Measurements from ENCODE around the gene WDR13. TPM values are rescaled to one million over a fixed set of nuclear protein-coding genes. Genes with fewer than 3 reads are reported as not detected.

Gene WDR13
- polyA plus RNA-seq, 1 donor (not counting 4 experiments of a cell fraction or from before 2014, with no cell fraction given) = 32.8 TPM

GRCh38 chrX:48616576-48616975, 19.3 kb downstream of the WDR13 start:
- no peak overlapping the region for H3K9ac ChIP-seq (ENCODE audit: control insufficient read depth, extremely low read depth, insufficient read depth, low read length)
- TF ChIP-seq EZH2 (IDR thresholded peaks at IDR 0.05; ENCODE audit: low read length) (no peak), CTCF (optimal IDR thresholded peaks at IDR 0.05 in 1 of 3, IDR thresholded peaks at IDR 0.05 in 1 of 3, conservative IDR thresholded peaks at IDR 0.05 in 1 of 3; ENCODE audit: extremely low read depth in 1 of 3, insufficient read depth in 2 of 3, low read length in 3 of 3) (no peak)
- dilution Hi-C loops (cut with MboI; ENCODE audit: extremely low pct_ligation_motif_present, low sequenced_read_pairs) = no loop called here
- no peak overlapping the region for H3K4me3 ChIP-seq (ENCODE audit: control insufficient read depth in 2 of 3, extremely low read depth in 1 of 3, insufficient read depth in 2 of 3, low read depth in 1 of 3, low read length in 3 of 3)
- DNase-seq (ENCODE audit: low read depth, low spot score) (no peak), FAIRE-seq (no peak)
- no peak overlapping the region for H3K27ac ChIP-seq (ENCODE audit: control insufficient read depth, insufficient read depth, low read length)
- no peaks in the 10 kb centered on the region for H3K27me3 ChIP-seq (ENCODE audit: control insufficient read depth, extremely low read depth, insufficient read depth, low read length)
- H3K9me3 ChIP-seq (ENCODE audit: control insufficient read depth, low read depth, low read length) = no peaks in the 10 kb centered on the region
- no peak overlapping the region for H2AFZ ChIP-seq (ENCODE audit: control insufficient read depth, low read length)
- H3K36me3 ChIP-seq (ENCODE audit: control insufficient read depth in 2 of 2, extremely low read depth in 1 of 2, insufficient read depth in 2 of 2, low read length in 2 of 2) = no peaks in the 10 kb centered on the region
- no peaks in the 10 kb centered on the region for H3K9me1 ChIP-seq (ENCODE audit: control insufficient read depth, extremely low read depth, insufficient read depth, low read length)
- no peaks in the 10 kb centered on the region for H4K20me1 ChIP-seq (ENCODE audit: control insufficient read depth, extremely low read depth, insufficient read depth, low read length)
- H3K4me1 ChIP-seq (ENCODE audit: control insufficient read depth, extremely low read depth, insufficient read depth, low read length) = no peaks in the 10 kb centered on the region
- no peaks in the 10 kb centered on the region for H3K79me2 ChIP-seq (ENCODE audit: control insufficient read depth, insufficient read depth, low read length)
- H3K4me2 ChIP-seq (ENCODE audit: control insufficient read depth, extremely low read depth, insufficient read depth, low read depth, low read length) = no peak overlapping the region

GRCh38 chrX:48617542-48618340, 20.4 kb downstream of the WDR13 start:
- H3K36me3 ChIP-seq (ENCODE audit: control insufficient read depth in 2 of 2, extremely low read depth in 1 of 2, insufficient read depth in 2 of 2, low read length in 2 of 2) = no peaks in the 10 kb centered on the region
- no peaks in the 10 kb centered on the region for H4K20me1 ChIP-seq (ENCODE audit: control insufficient read depth, extremely low read depth, insufficient read depth, low read length)
- H3K4me2 ChIP-seq (ENCODE audit: control insufficient read depth, extremely low read depth, insufficient read depth, low read depth, low read length) = no peak overlapping the region
- H3K79me2 ChIP-seq (ENCODE audit: control insufficient read depth, insufficient read depth, low read length) = no peaks in the 10 kb centered on the region
- no peak overlapping the region for H2AFZ ChIP-seq (ENCODE audit: control insufficient read depth, low read length)
- H3K9me3 ChIP-seq (ENCODE audit: control insufficient read depth, low read depth, low read length) = no peaks in the 10 kb centered on the region
- no peaks in the 10 kb centered on the region for H3K9me1 ChIP-seq (ENCODE audit: control insufficient read depth, extremely low read depth, insufficient read depth, low read length)
- TF ChIP-seq EZH2 (IDR thresholded peaks at IDR 0.05; ENCODE audit: low read length) (no peak), CTCF (optimal IDR thresholded peaks at IDR 0.05 in 1 of 3, IDR thresholded peaks at IDR 0.05 in 1 of 3, conservative IDR thresholded peaks at IDR 0.05 in 1 of 3; ENCODE audit: extremely low read depth in 1 of 3, insufficient read depth in 2 of 3, low read length in 3 of 3) (no peak)
- FAIRE-seq (no peak), DNase-seq (ENCODE audit: low read depth, low spot score) (no peak)
- no peak overlapping the region for H3K4me3 ChIP-seq (ENCODE audit: control insufficient read depth in 2 of 3, extremely low read depth in 1 of 3, insufficient read depth in 2 of 3, low read depth in 1 of 3, low read length in 3 of 3)
- H3K9ac ChIP-seq (ENCODE audit: control insufficient read depth, extremely low read depth, insufficient read depth, low read length) = no peak overlapping the region
- H3K27ac ChIP-seq (ENCODE audit: control insufficient read depth, insufficient read depth, low read length) = no peak overlapping the region
- no peaks in the 10 kb centered on the region for H3K4me1 ChIP-seq (ENCODE audit: control insufficient read depth, extremely low read depth, insufficient read depth, low read length)
- dilution Hi-C loops (cut with MboI; ENCODE audit: extremely low pct_ligation_motif_present, low sequenced_read_pairs) = no loop called here
- H3K27me3 ChIP-seq (ENCODE audit: control insufficient read depth, extremely low read depth, insufficient read depth, low read length) = no peaks in the 10 kb centered on the region

Data from keratinocyte (primary cell).